HT-29 (cell line): Measurements from ENCODE around the gene DNAJC6. TPM values are rescaled to one million over a fixed set of nuclear protein-coding genes. Genes with fewer than 3 reads are reported as not detected.
"Not testable (repeated sequence)": the region's sequence is repeated elsewhere in the genome, so short reads cannot be mapped to it uniquely, and the experiment has no call there.

ENCODE experiments used
- DNase-seq: peaks from one replicate; pipeline ENCODE4 v3.0.0-alpha.2; 2015; ENCODE audit warnings: low spot score
- total RNA-seq: library from RNA; depleted of rRNA; stranded (reverse); fragments of >200 nt; shearing (Covaris generic); gene quantifications from 2 replicates; pipeline ENCODE4 v1.2.3, GENCODE V29; 2014

The DNAJC6 gene
- total RNA-seq, 1 experiment from 2014 or later, result 0.10 TPM

DNA sequence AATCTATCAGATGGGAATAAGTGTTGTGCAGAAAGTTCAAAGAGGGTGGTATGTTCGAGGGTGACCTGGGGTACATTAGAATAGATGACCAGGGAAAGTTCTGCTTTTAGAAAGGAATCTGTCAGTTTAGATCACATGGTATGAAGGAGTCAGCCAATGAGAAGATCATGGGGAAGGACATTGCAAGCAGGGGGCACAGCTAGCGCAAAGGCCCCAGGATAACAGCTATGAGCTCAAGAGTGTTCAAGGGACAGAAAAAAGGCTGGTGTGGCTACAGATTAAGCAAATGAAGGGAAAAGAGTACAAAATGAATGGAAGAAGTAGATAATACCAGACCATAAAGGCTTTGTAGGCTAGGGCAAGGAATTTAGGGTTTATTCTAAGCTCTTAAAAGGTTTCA is 119.7 kb downstream of the DNAJC6 start:
- no peak for DNase-seq

DNA sequence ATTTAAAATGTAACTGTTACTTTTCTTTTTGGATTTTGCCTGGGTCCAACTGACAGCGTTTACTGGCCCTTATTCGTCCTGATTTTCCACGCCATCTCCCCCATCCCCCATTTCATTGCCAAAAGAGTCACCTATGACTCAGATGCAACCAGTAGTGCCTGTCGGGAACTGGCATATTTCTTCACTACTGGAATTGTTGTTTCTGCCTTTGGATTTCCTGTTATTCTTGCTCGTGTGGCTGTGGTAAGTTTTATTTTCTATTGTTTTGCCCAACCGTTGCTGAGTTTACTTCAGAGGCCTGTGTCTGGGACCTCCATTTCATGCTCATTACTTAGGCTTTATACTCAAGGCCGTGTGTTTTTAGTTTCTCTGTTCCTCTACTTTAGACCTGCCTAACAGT is 120.5 kb downstream of the DNAJC6 start:
- no peak for DNase-seq

DNA sequence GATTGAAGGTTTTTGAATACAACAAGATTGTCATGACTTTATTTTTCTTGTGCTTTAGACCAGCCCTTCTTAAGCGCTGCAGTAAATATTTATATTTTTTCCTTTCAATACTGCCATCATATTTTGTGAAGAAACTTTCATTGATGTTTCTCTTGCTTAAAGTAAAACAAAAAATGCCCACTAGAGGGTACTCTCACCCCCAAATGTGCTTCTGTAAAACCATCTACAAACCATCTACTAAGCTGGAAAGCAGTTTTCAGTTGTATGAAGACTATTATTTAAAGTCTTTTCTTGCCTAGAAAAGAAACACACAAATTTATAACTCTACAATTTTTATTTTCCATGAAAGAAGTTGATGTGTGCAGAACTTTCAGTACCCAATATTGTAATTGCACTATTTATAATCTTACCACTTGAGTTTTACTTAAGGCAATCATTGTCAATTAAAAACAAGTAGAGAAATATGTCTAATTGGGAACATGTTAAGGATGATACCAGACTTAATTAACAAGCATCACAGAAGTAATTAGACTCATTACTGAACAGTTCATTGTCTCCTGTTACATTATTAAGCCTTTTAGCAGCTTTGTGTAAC is 121.9 kb downstream of the DNAJC6 start:
- peak; percentile 58 for DNase-seq

DNA sequence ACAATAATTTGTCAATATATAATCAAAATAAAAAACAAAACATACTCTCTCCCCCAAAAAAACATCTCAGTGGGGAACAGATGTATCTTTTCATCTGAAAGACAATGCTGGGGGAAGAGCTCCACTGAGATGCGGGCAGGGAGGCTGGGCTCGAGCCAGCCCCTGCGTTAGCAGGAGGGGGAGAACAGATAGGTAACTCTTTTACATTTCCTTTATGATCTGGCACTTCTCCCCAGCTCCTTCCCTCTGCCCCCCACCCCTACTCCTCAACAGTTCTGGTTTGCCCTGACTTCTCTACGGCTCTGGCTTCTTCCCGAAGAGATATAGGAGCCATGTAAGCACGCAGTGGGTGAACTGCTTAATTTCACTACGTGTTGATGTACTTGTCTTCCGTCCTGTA is 123.6 kb downstream of the DNAJC6 start:
- no peak for DNase-seq

DNA sequence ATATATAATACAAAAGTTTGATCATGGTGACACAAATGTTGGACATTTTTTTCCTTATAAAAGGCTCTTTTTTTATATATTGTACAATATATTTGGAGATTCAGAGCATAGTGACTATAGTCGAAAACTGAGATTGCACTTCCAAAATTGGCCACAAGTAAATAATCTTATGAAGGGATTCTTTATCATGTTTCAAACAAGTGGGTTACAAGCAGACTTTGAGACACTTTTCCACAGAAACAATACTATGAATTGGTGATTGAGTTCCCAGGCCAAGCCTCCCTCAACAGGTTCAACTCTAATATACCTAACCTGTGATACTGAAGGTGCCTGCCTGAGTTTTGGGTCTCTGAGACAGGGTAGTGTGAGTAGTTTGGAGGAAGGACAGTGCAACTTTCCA is 124.9 kb downstream of the DNAJC6 start:
- no peak for DNase-seq

DNA sequence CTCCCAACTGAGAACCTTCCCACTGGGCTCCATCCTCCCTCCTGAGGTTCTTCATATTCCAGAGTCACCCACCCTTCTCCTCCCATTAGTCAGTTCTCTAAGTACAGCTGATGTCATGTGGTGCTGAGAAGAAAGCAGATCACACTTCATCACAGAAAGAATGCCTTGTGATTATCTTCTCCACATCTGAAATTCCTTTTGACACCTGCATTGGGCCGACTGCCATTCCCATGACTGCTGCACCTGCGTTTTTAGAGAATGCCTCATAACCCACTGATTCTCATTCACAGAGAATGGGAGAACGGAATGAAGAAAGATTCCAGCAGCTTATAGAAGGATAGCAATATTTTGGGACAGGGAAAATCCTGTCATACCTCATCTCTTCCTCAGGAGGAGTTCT is 125.4 kb downstream of the DNAJC6 start:
- DNase-seq, result no peak

DNA sequence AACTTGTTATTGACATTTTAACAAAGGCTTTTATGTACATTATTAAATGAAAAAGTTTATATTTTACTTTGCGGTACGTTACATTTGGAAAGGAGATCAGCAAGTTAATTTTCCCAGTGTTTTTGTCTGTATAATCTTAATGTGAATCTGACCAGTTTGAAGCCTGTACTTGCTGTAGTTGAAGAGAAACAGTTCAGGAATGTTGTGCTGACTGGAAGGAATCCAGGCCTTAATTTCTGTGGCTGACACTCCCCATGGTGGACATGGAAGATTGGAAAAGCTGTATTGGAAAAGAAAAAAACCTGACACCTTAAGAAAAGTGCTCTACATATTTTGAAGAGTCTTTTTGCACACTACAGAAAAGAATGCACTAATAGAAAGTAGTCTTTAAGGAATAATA is 126.6 kb downstream of the DNAJC6 start:
- DNase-seq, result no peak

DNA sequence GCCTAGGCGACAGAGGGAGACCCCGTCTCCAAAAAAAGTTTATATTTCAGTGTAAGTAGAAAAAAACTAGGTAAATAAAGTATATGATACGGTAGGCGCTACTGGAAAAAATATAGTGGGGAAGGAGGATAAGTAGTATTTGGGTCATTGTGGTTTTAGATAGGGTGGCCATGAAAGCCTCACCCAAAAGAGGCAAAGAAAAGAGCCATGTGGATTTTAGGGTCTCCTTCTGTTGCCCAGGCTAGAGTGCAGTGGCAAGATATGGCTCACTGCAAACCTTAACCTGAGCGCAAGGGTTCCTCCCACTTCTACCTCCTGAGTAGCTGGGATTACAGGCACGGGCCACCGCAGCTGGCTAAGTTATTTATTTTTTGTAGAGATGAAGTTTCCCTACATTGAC is 128.3 kb downstream of the DNAJC6 start:
- no peak for DNase-seq

DNA sequence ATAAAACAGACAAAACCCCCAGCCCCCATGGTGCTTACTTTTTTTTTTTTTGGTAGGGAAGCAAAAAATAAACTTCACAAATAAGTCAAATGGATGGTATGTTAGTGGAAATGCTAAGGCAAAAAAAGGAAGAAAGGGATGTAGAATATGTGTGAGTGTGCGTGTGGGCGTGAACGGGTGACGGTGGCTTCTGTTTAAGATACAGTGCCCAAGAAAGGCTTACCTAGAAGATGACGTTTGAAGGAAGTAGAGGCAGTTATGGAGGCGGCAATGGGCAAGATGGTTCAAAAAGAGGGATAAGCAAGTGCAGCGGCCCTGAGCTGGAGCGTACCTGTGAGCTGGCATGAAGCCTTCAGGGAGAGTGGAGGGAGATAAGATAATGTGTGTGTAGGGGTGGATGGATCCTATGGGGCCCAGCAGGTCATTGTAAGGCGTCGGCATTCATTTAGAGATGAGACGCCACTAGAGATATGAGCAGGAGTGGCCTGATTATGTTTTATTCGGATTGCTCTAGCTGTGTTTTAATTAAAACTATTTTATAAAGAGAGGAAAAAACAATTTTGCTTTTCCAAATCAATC is 131.1 kb downstream of the DNAJC6 start:
- no peak for DNase-seq

DNA sequence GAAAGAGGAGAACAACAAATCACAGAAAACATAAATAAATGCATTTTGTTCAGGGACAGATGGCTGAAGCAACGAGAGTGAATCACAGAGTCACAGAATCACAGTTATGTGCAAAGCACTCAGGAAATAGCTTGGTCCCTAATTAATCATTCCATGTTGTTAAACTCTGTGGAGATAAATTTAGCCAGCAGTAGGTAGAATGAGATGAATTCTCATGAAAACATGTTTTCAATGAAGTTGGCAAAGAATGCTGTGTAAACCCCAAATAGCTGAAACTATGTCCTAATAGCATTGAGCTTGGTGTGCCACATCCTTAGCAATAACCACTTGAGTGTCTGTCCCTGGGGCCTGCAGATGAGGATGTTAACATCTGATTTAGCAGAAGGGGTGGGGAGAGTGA is 131.6 kb downstream of the DNAJC6 start:
- DNase-seq, result no peak

DNA sequence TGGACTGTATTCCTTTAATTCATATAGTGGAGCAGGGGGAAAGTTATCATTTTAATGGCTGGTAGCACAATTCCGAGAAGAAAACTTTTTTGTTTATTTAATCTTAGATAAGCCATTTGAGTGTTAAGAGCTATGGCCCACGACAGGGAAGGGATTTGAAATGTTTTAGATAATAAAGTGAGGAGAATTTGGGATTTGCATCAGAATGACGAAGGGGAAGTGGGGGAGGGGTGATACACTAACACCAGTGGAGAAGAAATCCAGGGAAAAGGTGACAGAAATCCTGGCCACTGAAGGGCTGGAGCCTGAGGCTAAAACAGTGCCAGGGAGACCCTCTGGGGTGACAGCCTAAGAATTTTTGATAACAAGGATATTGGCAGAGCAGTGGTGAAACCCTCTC is 132.1 kb downstream of the DNAJC6 start:
- DNase-seq, result no peak

DNA sequence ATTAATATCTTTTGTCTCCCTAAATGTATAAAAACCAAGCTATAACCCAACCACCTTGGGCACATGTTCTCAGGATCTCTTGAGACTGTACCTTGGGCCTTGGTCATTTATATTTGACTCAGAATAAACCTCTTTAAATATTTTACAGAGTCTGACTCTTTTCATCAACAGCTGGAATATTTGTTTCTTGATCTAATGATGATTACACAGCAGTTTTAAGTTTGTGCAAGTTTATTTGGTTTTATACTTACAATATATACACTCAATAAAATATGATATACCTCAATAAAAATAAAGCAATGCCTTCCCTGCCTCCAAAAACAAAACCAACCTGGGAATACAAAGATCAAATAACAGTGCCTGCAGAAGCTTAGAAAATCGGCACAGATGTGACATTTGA is 133.1 kb downstream of the DNAJC6 start:
- DNase-seq, result no peak

DNA sequence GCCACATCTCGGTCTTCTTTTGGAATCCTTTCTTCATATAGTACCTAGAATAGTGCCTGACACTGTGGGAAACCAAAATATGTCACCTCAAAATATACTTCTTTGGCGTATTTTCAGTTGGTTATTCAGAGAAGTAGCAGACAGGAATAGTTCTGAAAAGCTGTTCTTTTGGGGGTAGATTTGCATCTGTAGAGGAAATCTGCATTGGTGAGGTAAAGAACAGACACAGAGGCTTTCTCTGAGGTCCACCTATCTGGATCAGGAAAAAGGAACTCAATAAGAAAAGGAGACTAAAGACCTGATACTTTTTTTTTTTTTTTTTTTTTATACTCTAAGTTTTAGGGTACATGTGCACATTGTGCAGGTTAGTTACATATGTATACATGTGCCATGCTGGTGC is 134.3 kb downstream of the DNAJC6 start:
- DNase-seq, result no peak

DNA sequence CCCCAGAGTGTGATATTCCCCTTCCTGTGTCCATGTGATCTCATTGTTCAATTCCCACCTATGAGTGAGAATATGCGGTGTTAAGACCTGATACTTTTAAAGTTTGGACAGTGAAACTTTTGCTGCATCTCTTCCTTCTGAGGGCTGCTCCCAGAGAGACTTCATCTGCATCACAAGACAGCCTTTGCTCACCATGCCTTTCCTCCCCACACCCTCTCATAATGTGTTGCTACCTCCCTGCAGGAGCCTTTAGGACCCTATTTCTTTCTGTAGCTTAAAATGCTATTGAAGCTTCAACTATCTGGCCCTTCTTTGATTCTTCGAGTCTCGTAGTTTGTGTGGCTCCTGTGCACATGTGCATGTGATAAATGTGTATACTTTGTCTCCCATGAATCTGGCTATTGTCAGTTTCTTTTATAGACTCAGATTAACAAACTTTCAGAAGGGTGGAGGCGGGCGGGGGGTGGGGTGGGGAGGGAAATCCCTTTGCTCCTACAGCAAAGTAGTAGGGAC is 134.8 kb downstream of the DNAJC6 start:
- DNase-seq, result no peak

DNA sequence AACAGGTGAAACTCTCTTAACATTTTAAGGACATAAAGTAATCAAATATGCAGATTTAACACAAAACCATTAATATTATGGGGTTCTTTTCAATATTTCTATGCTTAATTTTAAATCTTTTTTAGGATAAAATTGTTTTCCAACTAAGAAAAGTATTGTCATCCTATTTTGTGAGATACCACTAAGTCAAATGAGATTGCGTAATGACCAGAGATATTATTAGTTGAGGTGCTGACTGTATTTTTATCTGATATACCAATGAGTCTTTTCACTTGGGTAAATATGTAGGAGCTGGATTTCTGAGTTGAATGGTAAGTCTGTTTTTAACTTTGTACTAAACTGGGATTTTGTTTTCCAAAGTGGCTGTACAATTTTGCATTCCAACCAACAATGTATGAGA is 136.5 kb downstream of the DNAJC6 start:
- no peak for DNase-seq

DNA sequence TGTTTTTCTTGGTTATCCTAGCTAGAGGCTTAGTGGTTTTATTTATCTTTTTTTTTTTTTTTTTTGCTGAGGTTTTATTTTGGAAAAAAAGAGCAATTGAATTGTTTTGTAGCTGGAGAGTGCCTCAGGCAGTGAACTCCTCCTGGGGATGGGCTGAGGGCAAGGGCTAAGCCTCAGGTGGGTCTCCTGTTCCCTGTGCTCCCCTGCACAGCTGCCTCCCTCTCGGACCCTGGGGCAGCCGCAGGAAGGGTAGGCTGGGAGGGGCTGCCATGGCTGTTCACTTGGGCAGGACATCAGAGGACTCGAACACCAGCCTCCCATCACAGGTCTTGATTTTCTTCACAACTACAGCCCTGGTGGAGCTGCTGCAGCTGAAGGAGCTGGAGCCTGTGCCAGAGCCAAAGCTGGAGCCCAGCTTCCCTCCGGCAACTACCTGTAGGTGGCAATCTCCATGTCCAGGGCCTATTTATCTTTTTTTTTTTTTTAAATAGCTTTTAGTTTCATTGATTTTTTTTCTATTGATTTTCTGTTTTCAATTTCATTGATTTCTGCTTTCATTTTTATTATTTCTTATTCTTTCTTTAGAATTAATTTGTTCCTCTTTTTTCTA is 140.0 kb downstream of the DNAJC6 start:
- DNase-seq, result no peak

DNA sequence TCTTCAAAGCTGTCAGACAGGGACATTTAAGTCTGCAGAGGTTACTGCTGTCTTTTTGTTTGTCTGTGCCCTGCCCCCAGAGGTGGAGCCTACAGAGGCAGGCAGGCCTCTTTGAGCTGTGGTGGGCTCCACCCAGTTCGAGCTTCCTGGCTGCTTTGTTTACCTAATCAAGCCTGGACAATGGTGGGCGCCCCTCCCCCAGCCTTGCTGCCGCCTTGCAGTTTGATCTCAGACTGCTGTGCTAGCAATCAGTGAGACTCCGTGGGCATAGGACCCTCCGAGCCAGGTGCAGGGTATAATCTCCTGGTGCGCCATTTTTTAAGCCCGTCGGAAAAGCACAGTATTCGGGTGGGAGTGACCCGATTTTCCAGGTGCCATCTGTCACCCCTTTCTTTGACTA is 146.3 kb downstream of the DNAJC6 start:
- DNase-seq, result not testable (repeated sequence)

DNA sequence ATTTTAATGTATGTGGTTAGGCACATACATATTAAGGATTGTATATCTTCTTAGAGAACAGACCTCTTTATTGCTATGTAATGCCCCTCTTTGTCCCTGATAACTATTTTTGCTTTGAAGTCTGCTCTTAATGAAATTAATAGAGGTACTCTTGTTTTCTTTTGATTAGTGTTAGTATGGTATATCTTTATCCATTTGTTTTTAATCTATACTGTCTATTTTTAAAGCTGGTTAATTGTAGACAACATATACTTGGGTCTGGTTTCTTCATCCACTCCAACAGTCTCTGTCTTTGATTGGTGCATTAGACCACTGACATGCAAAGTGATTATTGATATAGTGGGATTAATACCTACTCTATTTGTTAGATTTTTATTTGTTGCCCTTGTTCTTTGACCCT is 147.1 kb downstream of the DNAJC6 start:
- no peak for DNase-seq

DNA sequence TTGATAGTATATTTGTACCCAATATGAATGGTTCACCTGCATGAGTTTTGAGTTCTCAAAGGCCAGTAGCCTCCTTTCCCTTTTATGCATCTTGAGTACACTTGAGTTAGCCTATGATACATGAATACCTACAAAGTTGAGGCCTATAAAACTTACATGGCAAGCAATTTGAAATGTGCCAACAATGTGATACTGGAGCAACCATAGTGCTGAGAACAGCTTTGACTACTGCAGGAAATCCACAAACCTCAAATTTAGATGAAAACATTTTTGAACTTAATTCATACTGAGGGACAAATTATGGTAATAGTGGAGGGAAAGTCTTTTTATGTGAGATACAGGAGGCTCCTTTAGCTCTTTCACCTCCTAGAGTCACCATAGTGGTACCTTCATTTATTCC is 148.5 kb downstream of the DNAJC6 start:
- no peak for DNase-seq

DNA sequence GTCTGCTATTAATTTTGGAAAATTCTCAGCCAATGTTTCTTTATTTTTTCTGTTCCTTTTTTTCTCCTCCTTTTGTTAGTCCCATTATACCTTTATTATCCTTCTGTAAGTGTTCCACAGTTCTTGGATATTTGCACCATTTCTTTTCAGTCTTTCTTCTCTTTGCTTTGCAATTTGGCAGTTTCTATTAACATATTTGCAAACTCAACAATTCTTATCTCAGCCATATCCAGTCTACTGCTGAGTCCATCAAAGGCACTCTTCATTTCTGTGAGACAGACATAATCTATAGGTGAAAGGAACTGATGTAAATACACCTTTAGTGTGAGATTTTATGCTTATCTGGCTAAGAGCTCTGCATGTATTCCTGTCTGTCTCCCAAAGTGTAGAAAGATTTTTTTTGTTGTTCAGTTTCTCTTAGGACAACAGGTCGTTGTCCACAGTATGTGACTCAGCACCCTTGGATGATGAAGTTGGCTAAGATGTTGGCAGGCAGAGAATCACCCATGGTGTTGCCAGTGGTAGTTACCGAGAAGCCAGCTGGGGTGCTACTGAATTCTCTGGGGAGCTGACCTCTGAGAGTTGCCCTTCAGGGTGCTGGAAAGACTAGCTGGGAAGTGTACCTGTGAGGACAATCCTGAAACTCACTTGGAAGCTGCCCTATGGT is 149.5 kb downstream of the DNAJC6 start:
- DNase-seq, result no peak

DNA sequence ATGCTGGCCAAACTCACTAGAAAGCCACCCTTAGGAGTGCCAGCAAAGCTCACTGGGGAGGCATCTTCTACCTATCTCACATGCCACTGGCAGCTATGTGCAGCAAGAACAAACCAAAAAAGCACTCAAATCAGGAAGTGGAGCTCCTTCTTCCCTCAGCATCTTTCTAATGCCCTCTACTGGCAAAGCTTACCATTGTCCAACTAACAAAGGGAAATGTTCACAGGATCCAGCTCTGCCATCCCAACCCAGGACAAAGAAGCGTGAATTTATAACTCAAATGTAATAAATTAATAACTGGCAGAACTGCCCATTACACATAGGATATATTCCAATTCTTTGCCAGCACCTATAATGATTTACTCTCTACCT is 150.0 kb downstream of the DNAJC6 start:
- peak; percentile 44 for DNase-seq
